Measurements from ENCODE around the gene GMPPA. TPM values are rescaled to one million over a fixed set of nuclear protein-coding genes. Genes with fewer than 3 reads are reported as not detected.

GMPPA gene
- total and polyA plus RNA-seq, 4 donors, result 20.2 to 59.4 (median 43.4) TPM

- TF ChIP-seq HNF4G (IDR thresholded peaks at IDR 0.05) (no peak), TAF1 (conservative IDR thresholded peaks at IDR 0.05) (no peak)
- 85% methylated on average over 15 of the region's 15 CpGs for WGBS
- DNase-seq (ENCODE audit: low spot score), result no peak
- H3K36me3 ChIP-seq (ENCODE audit: control insufficient read depth in 4 of 4, insufficient read depth in 3 of 4, low read depth in 1 of 4, low read length in 3 of 4), result no peaks in the 10 kb centered on the region
- no peak overlapping the region for H3K9ac ChIP-seq (ENCODE audit: low read depth in 1 of 2, low read length in 2 of 2)
- H3K27me3 ChIP-seq (ENCODE audit: control insufficient read depth in 4 of 4, insufficient read depth in 4 of 4, low read length in 3 of 4), result peaks cover 0 to 2% (median 0%) of the 10 kb centered on the region in 4 donors
- no peaks in the 10 kb centered on the region for H3K9me3 ChIP-seq (ENCODE audit: control insufficient read depth in 4 of 4, low read length in 3 of 4)
- H3K27ac ChIP-seq (ENCODE audit: low read depth in 1 of 2, low read length in 2 of 2), result no peak overlapping the region
- no peaks in the 10 kb centered on the region for H3K4me1 ChIP-seq (ENCODE audit: control insufficient read depth in 4 of 4, insufficient read depth in 4 of 4, low read length in 3 of 4)
- H3K4me3 ChIP-seq (ENCODE audit: low read depth in 1 of 3, low read length in 3 of 3), result no peak overlapping the region
Measured at GRCh38 chr2:219477815-219478214, 20.9 kb upstream of the GMPPA start.

- no peak for DNase-seq (ENCODE audit: low spot score)
- H3K9me3 ChIP-seq (ENCODE audit: control insufficient read depth in 4 of 4, low read length in 3 of 4), result no peaks in the 10 kb centered on the region
- TF ChIP-seq ZBTB33 (IDR thresholded peaks at IDR 0.05) (no peak), MAX (IDR thresholded peaks at IDR 0.05) (no peak), HNF4G (IDR thresholded peaks at IDR 0.05) (no peak), GABPA (IDR thresholded peaks at IDR 0.05 in 1 of 2, conservative IDR thresholded peaks at IDR 0.05 in 1 of 2) (no peak), YY1 (IDR thresholded peaks at IDR 0.05) (no peak), TAF1 (conservative IDR thresholded peaks at IDR 0.05) (no peak), ATF3 (IDR thresholded peaks at IDR 0.05) (no peak), JUND (IDR thresholded peaks at IDR 0.05) (no peak), RXRA (IDR thresholded peaks at IDR 0.05) (no peak), CTCF (IDR thresholded peaks at IDR 0.05; ENCODE audit: low read depth, low read length, missing input control) (no peak), REST (IDR thresholded peaks at IDR 0.05) (no peak)
- H3K4me1 ChIP-seq (ENCODE audit: control insufficient read depth in 4 of 4, insufficient read depth in 4 of 4, low read length in 3 of 4), result peaks cover 0 to under 1% (median 0%) of the 10 kb centered on the region in 4 donors
- H3K27ac ChIP-seq (ENCODE audit: low read depth in 1 of 2, low read length in 2 of 2), result no peak overlapping the region
- H3K9ac ChIP-seq (ENCODE audit: low read depth in 1 of 2, low read length in 2 of 2), result no peak overlapping the region
- no peak overlapping the region for H3K4me3 ChIP-seq (ENCODE audit: low read depth in 1 of 3, low read length in 3 of 3)
- no peaks in the 10 kb centered on the region for H3K36me3 ChIP-seq (ENCODE audit: control insufficient read depth in 4 of 4, insufficient read depth in 3 of 4, low read depth in 1 of 4, low read length in 3 of 4)
- peaks cover 0 to 6% (median 1%) of the 10 kb centered on the region in 4 donors for H3K27me3 ChIP-seq (ENCODE audit: control insufficient read depth in 4 of 4, insufficient read depth in 4 of 4, low read length in 3 of 4)
- WGBS, result 85% methylated on average over 8 of the region's 8 CpGs
Measured at GRCh38 chr2:219478916-219479315, 19.8 kb upstream of the GMPPA start.

Data from liver (tissue), 9 donors.